Suprapubic skin (tissue), 4 donors: Measurements from ENCODE around the gene RIMBP2.

ENCODE experiments used
- CTCF ChIP-seq, 2 donors: fragments of 200-600 bp in 1 of 2; fragments of 450-650 bp in 1 of 2; sonication (generic) in 1 of 2; IDR thresholded peaks; one replicate each; pipeline ENCODE4 v1.5.1; 2016 to 2019; ENCODE audit warnings: antibody characterized with exemption in 2 of 2, mild to moderate bottlenecking in 1 of 2, moderate library complexity in 1 of 2
- EP300 ChIP-seq: sonication (generic); formaldehyde crosslinking; IDR thresholded peaks from one replicate; pipeline ENCODE4 v1.6.1; 2017; ENCODE audit warnings: antibody characterized with exemption
- POLR2A ChIP-seq, 2 donors: fragments of 450-650 bp; IDR thresholded peaks; one replicate each; pipeline ENCODE4 v1.6.1; 2017; ENCODE audit warnings: antibody characterized with exemption in 2 of 2, mild to moderate bottlenecking in 2 of 2, moderate library complexity in 2 of 2
- POLR2AphosphoS5 ChIP-seq, 3 donors: sonication (generic); formaldehyde crosslinking; IDR thresholded peaks; one replicate each; pipeline ENCODE4 v1.6.1; 2017; ENCODE audit warnings: antibody characterized with exemption in 3 of 3

DNA sequence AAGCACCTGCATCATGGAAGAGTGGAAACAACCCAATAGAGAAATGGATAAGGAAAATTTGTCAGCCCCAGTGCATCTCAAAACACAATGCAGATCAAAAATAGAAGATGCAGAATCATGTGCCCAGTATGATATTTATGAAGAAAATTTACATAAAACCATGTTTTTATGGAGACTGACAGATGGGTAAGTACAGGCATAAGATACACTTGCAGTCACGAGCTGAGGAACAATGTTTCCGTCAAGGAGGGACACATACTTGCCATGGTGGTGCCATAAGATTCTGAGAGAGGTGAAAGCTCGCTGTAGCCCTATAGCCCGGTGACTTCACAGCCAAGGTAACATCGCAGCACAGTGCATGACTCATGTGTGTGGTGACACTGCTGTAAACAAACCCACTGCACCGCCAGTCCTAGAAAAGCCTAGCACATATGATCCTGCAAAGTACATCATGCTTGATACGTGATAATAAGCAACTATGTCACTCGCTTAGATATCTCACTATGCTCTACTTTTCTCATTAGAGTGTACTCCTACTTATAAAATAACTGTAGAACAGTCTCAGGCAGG, 112.6 kb downstream of the RIMBP2 start:
- TF ChIP-seq CTCF (IDR thresholded peaks at IDR 0.05) = no peak
- no peak for TF ChIP-seq EP300
- TF ChIP-seq POLR2A (IDR thresholded peaks at IDR 0.05) = no peak
- TF ChIP-seq POLR2AphosphoS5 (IDR thresholded peaks at IDR 0.05) = no peak
